DMS114 treated with DMSO at 0.1 percent for 48 hours (cell line): Measurements from ENCODE around the gene NXPE2.
"Not testable (repeated sequence)": the region's sequence is repeated elsewhere in the genome, so short reads cannot be mapped to it uniquely, and the experiment has no call there.

Experiments used
- DNase-seq: peaks from one replicate; lab custom pipeline; 2025; ENCODE audit not compliant: unreplicated experiment; lab: John Stamatoyannopoulos, UW

NXPE2 gene

GRCh38 chr11:114678125-114679036, at the start of gene NXPE2:
Gene NXPE2 (plus strand): TSS chr11:114678527. CDS start chr11:114678576, 49 bp downstream.
- no peak for DNase-seq

DNA sequence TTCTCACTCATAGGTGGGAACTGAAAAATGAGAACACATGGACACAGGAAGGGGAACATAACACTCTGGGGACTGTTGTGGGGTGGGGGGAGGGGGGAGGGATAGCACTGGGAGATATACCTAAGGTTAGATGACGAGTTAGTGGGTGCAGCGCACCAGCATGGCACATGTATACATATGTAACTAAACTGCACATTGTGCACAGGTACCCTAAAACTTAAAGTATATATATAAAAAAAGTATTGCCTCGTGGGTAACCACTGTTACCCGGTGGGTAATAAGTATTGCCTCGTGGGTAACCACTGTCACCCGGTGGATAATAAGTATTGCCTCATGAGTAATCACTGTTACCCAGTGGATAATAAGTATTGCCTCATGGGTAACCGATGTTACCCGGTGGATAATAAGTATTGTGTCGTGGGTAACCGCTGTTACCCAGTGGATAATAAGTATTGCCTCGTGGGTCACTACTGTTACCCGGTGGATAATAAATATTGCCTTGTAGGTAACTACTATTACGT, 46.8 kb upstream of the NXPE2 start:
- not testable (repeated sequence) for DNase-seq

DNA sequence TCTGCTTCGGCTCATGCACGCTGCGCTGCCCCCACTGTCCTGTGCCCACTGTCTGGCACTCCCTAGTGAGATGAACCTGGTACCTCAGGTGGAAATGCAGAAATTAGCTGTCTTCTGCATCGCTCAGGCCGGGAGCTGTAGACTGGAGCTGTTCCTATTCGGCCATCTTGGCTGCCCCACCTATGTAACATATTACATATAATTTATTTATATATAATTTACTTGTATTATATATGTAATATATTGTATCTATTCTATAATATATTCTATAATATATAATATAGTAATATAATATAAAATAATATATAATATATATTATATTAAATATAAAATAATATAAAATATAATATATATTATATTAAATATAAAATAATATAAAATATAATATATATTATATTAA, 38.9 kb upstream of the NXPE2 start:
- DNase-seq = not testable (repeated sequence)

- no peak for DNase-seq
These were observed 27.7 kb upstream of the NXPE2 start for GRCh38 chr11:114650661-114651060.

- DNase-seq = no peak
These were observed 27.1 kb upstream of the NXPE2 start for GRCh38 chr11:114651145-114651718.

- no peak for DNase-seq
These were observed 25.2 kb upstream of the NXPE2 start for GRCh38 chr11:114653148-114653547.

- no peak for DNase-seq
These were observed 13.7 kb upstream of the NXPE2 start for GRCh38 chr11:114664641-114665040.

DNA sequence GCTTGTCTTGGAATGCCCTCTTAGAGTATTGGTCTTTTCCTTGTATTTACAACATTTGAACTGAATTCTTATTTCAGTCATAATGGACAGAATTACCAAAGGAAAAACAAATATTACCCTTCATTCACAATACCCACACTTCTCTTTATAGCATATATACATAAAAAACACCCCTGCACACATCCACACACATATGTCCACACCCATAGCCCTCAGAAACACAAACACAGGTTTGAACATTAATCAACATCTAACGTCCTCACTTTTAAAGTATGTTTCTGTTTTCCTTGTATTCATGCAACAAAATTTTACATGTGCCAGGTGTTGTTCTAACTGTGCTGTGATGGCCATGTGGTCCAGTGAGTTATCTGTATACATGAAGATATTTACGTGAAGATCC, 11.6 kb upstream of the NXPE2 start:
- no peak for DNase-seq

GRCh38 chr11:114668109-114668508, 10.2 kb upstream of the NXPE2 start:
- no peak for DNase-seq

GRCh38 chr11:114673661-114674060, 4.7 kb upstream of the NXPE2 start:
- no peak for DNase-seq

GRCh38 chr11:114679505-114679904, 1.2 kb downstream of the NXPE2 start:
- DNase-seq = no peak

DNA sequence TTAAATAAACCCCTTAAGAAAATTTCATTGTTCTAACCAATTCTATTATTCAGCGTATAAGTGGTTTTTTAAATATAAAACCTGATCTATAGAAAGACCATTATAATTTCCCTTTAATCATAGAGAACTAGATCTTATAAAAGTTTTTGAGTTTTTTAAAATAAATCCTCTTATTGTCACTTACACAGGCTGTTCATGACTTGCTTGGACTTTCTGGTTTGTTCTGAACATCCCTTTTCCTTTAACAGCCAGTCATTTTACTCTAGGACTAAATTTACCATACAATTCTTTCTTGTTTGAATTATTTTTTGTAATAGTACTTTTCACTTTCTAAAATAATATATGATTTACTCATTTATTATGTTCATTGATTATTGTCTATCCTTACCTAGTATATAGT, 4.7 kb downstream of the NXPE2 start:
- no peak for DNase-seq

- no peak for DNase-seq
These were observed 6.3 kb downstream of the NXPE2 start for GRCh38 chr11:114684636-114685035.

DNA sequence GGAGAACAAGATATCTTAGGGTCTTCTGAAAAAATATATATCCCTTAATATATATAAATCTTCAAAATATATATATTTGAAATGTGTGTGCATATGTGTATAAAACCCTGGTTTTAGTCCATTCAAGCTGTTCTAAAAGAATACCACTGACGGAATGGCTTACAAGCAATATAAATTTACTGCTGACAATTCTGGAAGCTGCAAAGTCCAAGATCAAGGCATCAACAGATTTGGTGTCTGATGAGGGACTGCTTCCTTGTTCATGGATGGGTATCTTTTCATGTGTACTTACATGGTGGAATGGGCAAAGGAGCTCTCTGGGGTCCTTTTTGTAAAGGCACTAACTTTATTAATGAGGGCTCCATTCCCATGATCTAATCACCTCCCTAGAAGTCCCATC, 6.8 kb downstream of the NXPE2 start:
- no peak for DNase-seq

DNA sequence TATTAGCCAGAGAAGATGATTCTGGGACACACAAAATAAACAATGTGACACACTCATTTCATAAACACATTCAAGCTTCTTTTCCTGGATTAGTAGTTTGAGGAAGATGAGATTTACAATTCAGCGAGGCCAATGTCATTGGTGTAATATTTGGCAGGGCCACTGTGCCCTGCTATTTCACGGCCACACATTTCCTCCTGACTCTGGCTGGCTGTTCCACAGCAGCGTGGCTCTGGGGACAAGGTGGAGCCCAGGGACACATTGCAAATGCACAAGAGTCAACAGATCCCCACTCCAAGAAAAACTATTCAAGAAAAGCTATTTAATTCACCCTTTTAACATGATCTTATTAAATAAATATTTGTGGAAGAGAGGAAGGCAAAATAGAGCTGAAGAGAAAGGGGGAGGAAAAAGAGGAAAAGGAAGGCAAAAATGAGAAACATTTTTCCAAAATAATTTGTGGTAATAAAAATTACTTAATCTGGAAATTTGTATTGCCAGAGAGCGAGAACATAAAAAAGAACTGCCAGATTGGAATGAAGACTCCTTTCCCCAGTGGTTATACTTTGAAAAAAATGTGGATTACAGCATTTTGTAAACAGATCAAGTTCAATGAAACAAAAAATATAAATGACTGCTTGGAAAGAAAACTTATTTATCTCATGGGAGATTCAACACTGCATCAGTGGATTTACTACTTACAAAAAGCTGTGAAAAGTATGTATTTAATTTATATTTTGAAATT, 27.1 kb downstream of the NXPE2 start:
- DNase-seq = no peak

DNA sequence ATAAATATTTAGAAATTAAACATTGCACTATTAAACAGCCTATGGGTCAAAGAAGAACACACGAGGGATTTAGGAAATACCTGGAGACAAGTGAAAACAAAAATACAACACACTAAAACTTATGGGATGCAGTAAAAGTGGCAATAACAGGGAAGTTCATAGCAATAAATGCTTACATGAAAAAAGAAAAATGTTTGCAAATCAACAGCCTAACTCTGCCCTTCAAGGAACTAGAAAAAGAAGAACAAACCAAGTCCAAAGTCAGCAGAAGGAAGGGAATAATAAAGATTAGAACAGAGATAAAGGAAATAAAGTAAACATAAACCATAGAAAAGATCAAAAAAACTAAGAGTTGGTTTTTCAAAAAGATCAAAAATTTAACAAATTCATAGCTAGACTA, 31.6 kb downstream of the NXPE2 start:
- no peak for DNase-seq

DNA sequence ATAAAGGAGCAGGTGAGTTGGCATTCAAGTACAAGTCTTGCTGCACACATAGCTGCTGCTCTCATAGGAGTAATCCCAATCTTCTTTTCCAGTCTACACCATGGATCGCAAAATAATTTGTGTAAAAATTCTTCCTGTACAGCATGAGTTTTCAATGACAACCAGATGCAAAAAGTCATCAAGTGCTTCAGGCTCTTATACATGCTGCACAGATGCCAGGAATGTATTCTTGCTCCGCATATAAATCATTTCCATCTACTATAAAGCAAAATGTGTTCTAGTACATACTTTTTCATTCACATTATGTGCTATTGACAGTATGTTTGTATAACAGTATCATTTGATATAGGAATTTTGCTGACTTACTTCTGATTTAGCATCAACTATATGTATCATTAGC, 35.4 kb downstream of the NXPE2 start:
- no peak for DNase-seq

DNA sequence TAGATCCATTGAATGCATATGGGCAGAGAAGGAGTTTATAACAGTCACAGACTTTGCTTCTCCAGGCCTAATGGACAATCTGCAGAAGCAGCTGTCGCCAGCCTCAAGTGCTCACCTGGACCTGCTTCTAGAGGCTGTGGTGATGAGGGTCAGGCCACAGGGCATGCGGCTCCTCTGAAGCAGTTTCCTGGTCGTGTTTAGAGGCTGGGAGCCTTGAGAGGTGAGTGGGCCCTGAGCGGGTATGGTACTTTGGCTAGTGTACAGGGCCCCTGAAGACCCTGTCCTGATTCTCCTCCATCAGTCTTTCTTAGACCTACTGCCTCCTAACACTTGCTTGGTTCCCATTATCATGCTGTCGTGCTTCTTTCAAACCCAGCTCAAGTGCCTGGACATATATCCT, 41.2 kb downstream of the NXPE2 start:
- DNase-seq = no peak

DNA sequence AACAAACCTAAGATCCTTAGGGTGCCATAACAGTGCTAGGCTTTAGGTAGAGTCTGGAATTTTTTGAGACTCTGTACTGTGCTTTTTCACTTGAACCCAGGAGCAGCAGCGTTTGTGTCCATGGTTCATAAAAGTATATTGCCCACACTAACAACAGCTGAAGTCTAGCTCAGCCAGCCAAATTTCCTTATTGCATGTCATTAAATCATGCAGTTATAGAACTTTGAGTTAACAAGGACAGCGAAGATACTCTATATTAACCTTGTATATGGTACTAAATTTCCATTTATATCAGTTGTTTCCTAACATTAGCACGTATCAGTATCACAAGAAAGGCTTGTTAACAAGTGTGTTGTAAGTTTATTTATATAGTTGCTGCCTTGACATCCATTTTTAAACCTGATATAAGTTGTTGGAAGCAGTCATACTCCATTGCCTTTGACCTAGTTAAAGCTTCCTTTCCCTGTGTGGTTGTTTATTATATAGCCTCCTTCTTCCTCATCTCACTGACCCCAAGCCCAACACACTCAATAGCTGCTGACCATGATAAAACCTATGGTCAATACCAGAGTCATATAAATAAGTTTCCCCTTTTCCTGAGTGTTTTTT, 46.7 kb downstream of the NXPE2 start:
- no peak for DNase-seq

DNA sequence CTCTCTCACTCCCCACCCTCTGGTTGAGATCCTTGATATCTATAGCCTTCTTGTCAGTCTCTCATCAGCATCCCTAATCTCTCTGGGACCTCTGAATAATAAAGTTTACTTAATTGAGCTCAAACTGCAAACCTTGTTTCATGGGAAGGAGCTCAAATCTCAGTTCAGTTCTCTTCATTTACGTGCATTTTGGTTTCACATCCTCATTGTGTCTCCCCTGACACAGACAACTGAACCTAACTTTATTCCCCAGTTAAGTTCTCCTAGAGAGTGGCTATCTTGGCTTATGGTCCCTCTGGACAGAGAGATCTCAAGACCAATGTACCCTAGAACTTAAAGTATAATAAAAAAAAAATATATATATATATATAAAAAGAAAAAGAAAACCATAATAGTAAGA, 47.3 kb downstream of the NXPE2 start:
- no peak for DNase-seq

GRCh38 chr11:114736806-114737205, 58.5 kb downstream of the NXPE2 start:
- DNase-seq = no peak
